ENCODE results near the gene ZNRF1. TPM values are rescaled to one million over a fixed set of nuclear protein-coding genes. Genes with fewer than 3 reads are reported as not detected.

Gene ZNRF1
- total and polyA plus RNA-seq, 2 of the 4 experiments (the other 2 are of a cell fraction), result 8.2 to 20.7 TPM

- TF ChIP-seq POLR2A (IDR thresholded peaks at IDR 0.05; ENCODE audit: low read depth, low read length), result 0 out of 2 replicates have a peak, but pooled peaks have one; percentile 10
Observed at GRCh38 chr16:74998481-74999218, at the start of gene ZNRF1 (continued).

GRCh38 chr16:74949309-74949708, 49.5 kb upstream of the ZNRF1 start:
- Histone ChIP-seq H3K27ac (ENCODE audit: insufficient read depth, low read length) (no peak overlapping the region), H3K18ac (ENCODE audit: low read depth, low read length) (no peak overlapping the region), H3K4me2 (ENCODE audit: low read depth, low read length) (no peak overlapping the region), H3K4me3 (ENCODE audit: insufficient read depth, low read depth, low read length) (no peak overlapping the region), H4K8ac (ENCODE audit: low read depth in 2 of 2, low read length in 2 of 2) (no peak overlapping the region), H3K14ac (replicated peaks; ENCODE audit: low read depth, low read length) (no peak overlapping the region), H3K27me3 (ENCODE audit: control insufficient read depth, insufficient read depth, low read length) (no peaks in the 10 kb centered on the region), H3K4me1 (ENCODE audit: control insufficient read depth, insufficient read depth, low read length) (no peaks in the 10 kb centered on the region), H3K36me3 (ENCODE audit: control insufficient read depth, insufficient read depth, low read length) (peaks cover 27% of the 10 kb centered on the region), H3K9me1 (ENCODE audit: insufficient read depth, low read length) (no peaks in the 10 kb centered on the region; the same call in 1 of the 2 replicates), H3K79me1 (ENCODE audit: low read depth in 1 of 2, low read length in 2 of 2) (no peaks in the 10 kb centered on the region; a peak in 1 of 4 replicates), H2AFZ (replicated peaks; ENCODE audit: low read length, poor library complexity) (no peak overlapping the region), H3K23ac (ENCODE audit: low read depth, low read length) (no peak overlapping the region), H3K9me3 (ENCODE audit: control insufficient read depth, insufficient read depth, low read length) (no peaks in the 10 kb centered on the region), H2AK5ac (ENCODE audit: low read depth, low read length) (no peak overlapping the region), H3K56ac (ENCODE audit: extremely low read depth, insufficient read depth, low read length) (no peak overlapping the region), H2BK5ac (ENCODE audit: low read depth, low read length, poor library complexity, severe bottlenecking) (no peak overlapping the region), H2AK9ac (replicated peaks; ENCODE audit: low read depth, low read length, poor library complexity) (no peak overlapping the region), H2BK15ac (ENCODE audit: low read depth, low read length) (no peak overlapping the region), H4K91ac (ENCODE audit: insufficient read depth, low read depth, low read length) (no peak overlapping the region), H2BK20ac (ENCODE audit: low read depth, low read length) (no peak overlapping the region), H4K5ac (ENCODE audit: low read depth, low read length) (no peak overlapping the region), H2BK120ac (ENCODE audit: low read depth, low read length) (no peak overlapping the region), H3K4ac (ENCODE audit: low read depth, low read length) (no peak overlapping the region), H3K9ac (ENCODE audit: low read depth, low read length) (no peak overlapping the region), H4K20me1 (ENCODE audit: insufficient read depth, low read length) (no peaks in the 10 kb centered on the region)
- ATAC-seq (ENCODE audit: low read depth) (no peak), DNase-seq (no peak)
- WGBS, 2 experiments (ENCODE audit: extremely low coverage in 2 of 2, insufficient read length in 1 of 2), result no CpG with 5 or more reads among the region's 3 CpGs
- in situ Hi-C loops (cut with MboI; ENCODE audit: low sequenced_read_pairs) (no loop called here), intact Hi-C loops (cut with micrococcal nuclease) (no loop called here), dilution Hi-C loops (cut with HindIII; ENCODE audit: low sequenced_read_pairs, unreplicated experiment) (no loop called here)
- ChIA-PET POLR2A (ENCODE audit: unreplicated experiment) (no interaction called here), CTCF (no interaction called here)
- no TSS peak for BruUV-seq (replicated peaks)
- no peak for TF ChIP-seq MAFK (IDR thresholded peaks at IDR 0.05; ENCODE audit: low read depth, low read length)
- no peak for TF ChIP-seq MXI1 (IDR thresholded peaks at IDR 0.05; ENCODE audit: borderline replicate concordance, low read depth, low read length)
- TF ChIP-seq RFX5 (IDR thresholded peaks at IDR 0.05; ENCODE audit: low read depth, low read length), result no peak
- no peak for TF ChIP-seq BHLHE40 (IDR thresholded peaks at IDR 0.05; ENCODE audit: low read depth, low read length)
- TF ChIP-seq MAZ (IDR thresholded peaks at IDR 0.05; ENCODE audit: borderline replicate concordance, low read depth, low read length), result no peak
- no peak for TF ChIP-seq ELK1 (IDR thresholded peaks at IDR 0.05; ENCODE audit: borderline replicate concordance, low read depth, low read length)
- TF ChIP-seq CTCF (conservative IDR thresholded peaks at IDR 0.05; ENCODE audit: low read depth, low read length), result no peak
- TF ChIP-seq NFE2L2 (IDR thresholded peaks at IDR 0.05; ENCODE audit: low read depth, low read length), result no peak
- no peak for TF ChIP-seq USF2 (IDR thresholded peaks at IDR 0.05; ENCODE audit: low read depth, low read length)
- TF ChIP-seq FOS (IDR thresholded peaks at IDR 0.05; ENCODE audit: low read depth, low read length), result no peak
- no peak for TF ChIP-seq CHD1 (IDR thresholded peaks at IDR 0.05; ENCODE audit: low read depth, low read length)
- no peak for TF ChIP-seq POLR2A (IDR thresholded peaks at IDR 0.05; ENCODE audit: low read depth, low read length)
- TF ChIP-seq RCOR1 (IDR thresholded peaks at IDR 0.05; ENCODE audit: insufficient replicate concordance, low read length), result no peak
